Measurements from ENCODE around the gene MAP2K2.
"Not testable (repeated sequence)": the region's sequence is repeated elsewhere in the genome, so short reads cannot be mapped to it uniquely, and the experiment has no call there.

DNA sequence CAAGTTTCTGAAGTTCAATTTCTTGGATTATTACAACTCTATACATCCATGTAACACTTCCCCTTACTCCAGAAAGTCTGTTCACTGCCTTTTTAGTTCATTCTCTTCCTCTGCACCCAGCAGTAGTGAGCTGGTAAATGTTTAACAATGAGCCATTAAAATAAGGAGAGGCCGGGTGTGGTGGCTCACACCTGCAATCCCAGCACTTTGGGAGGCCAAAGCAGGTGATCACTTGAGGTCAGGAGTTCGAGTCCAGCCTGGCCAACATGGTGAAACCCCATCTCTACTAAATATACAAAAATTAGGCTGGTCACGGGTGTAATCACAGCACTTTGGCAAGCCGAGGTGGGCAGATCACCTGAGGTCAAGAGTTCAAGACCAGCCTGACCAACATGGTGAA lies 3.4 kb upstream of the MAP2K2 start:
- TF ChIP-seq, protein P1, sequence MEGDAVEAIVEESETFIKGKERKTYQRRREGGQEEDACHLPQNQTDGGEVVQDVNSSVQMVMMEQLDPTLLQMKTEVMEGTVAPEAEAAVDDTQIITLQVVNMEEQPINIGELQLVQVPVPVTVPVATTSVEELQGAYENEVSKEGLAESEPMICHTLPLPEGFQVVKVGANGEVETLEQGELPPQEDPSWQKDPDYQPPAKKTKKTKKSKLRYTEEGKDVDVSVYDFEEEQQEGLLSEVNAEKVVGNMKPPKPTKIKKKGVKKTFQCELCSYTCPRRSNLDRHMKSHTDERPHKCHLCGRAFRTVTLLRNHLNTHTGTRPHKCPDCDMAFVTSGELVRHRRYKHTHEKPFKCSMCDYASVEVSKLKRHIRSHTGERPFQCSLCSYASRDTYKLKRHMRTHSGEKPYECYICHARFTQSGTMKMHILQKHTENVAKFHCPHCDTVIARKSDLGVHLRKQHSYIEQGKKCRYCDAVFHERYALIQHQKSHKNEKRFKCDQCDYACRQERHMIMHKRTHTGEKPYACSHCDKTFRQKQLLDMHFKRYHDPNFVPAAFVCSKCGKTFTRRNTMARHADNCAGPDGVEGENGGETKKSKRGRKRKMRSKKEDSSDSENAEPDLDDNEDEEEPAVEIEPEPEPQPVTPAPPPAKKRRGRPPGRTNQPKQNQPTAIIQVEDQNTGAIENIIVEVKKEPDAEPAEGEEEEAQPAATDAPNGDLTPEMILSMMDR (conservative IDR thresholded peaks at IDR 0.05; ENCODE audit: low read length), result not testable (repeated sequence)
- not testable (repeated sequence) for TF ChIP-seq EZH2phosphoT487 (IDR thresholded peaks at IDR 0.05; ENCODE audit: borderline replicate concordance)

Data from Loucy (cell line).